ENCODE data around the gene ZNF200.

The ZNF200 gene

DNA sequence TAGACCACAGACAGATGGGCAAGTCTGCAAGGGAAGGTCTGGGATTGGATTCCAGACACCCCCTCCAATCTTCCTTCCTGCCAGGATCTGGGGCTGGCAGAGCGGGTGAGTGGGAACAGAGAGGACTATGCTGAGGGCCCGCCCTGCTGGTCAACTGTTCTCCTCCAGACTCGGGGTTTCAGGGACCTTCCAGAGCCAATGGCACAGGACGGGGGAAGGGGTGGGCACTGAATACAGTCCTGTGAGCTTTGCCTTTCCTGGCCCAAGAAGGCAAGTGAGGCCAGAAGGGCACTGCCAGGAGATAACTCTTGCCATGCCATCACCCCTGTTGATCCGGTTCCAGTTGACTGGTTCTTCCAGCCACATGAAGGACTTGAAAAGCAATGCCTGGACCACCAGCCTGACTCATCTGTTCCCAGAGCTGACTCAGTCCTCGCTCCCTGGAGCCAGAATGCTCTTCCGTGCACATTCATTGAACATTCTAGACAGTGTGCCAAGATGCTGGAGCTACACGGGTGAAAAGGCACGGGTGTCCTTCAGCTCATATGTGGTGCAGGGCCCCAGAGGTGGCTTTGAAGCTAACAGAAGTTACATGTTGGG lies 22.0 kb upstream of the ZNF200 start:
- TF ChIP-seq SNAI2 (CRISPR knock-in tag; IDR thresholded peaks at IDR 0.05), result no peak
- peak; percentile 19; the same call in 2 of the 3 replicates for ATAC-seq

DNA sequence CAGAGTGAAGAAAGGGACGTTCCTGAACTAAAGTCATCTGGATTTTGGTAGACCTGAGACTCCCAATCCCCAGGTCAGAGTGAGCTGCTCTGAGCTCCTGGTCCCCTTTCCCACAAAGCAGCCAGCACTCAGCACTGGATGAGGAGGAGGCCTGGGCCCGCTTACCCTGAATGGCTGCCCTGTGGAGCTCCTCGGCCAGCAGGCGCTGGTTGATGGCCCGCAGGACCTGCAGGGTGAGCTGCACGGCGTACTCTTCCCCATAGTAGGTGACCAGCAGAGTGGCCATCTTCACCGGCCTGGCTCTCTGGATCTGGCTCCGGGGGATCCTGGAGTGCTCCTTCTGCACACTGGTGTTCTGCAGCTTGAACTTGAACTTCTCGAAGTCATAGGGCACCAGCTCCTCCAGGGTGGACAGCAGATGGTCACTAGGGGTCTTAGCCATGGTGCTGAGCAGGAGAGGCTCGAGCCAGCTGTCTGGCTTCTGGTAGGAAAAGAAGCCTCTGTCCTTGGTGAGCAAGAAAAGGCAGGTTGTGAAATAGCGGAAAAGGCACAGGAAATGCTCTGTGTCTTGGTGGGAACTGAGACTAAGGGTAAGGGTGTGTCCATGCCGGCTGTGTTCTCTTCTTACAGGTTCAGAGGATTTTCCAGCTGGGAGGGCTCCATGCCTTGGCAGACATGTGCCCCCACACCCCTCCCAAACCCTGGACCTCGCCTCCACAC lies 21.3 kb upstream of the ZNF200 start, which contains the start of gene MEFV:
Gene MEFV (minus strand): TSS at position 488 of the 720 bp plus-strand sequence. CDS start 46 bp downstream, at position 442.
- TF ChIP-seq, protein P1, sequence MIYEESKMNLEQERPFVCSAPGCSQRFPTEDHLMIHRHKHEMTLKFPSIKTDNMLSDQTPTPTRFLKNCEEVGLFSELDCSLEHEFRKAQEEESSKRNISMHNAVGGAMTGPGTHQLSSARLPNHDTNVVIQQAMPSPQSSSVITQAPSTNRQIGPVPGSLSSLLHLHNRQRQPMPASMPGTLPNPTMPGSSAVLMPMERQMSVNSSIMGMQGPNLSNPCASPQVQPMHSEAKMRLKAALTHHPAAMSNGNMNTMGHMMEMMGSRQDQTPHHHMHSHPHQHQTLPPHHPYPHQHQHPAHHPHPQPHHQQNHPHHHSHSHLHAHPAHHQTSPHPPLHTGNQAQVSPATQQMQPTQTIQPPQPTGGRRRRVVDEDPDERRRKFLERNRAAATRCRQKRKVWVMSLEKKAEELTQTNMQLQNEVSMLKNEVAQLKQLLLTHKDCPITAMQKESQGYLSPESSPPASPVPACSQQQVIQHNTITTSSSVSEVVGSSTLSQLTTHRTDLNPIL (CRISPR knock-in tag; IDR thresholded peaks at IDR 0.05; ENCODE audit: low read depth), result no peak
- no peak for TF ChIP-seq ARNTL (CRISPR knock-in tag; IDR thresholded peaks at IDR 0.05; ENCODE audit: borderline replicate concordance, low read depth)
- no peak for TF ChIP-seq ZNF70 (CRISPR knock-in tag; IDR thresholded peaks at IDR 0.05)
- peak; percentile 21; the same call in 1 of the 3 replicates for ATAC-seq

DNA sequence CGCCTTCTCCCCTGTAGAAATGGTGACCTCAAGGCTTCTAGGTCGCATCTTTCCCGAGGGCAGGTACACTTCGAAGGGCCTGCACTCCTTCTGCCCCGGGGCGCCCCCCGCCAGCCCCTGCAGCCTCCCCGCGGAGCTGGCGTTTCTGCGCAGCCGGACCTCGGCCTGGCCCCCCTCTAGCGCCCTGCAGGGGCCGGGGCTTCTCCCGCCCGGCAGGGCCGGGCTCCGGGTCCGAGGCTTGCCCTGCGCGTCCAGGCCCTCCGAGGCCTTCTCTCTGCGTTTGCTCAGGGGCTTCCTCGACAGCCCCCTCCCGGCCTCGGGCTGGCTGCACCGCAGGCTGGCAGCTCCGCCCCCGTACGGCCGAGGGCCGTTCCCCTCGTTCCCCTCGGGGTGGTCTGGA lies 19.4 kb upstream of the ZNF200 start:
- ATAC-seq, result no peak
- no peak for TF ChIP-seq ZFP3 (CRISPR knock-in tag; IDR thresholded peaks at IDR 0.05)
- no peak for TF ChIP-seq TOX (CRISPR knock-in tag; IDR thresholded peaks at IDR 0.05; ENCODE audit: borderline replicate concordance)
- TF ChIP-seq, protein P2, sequence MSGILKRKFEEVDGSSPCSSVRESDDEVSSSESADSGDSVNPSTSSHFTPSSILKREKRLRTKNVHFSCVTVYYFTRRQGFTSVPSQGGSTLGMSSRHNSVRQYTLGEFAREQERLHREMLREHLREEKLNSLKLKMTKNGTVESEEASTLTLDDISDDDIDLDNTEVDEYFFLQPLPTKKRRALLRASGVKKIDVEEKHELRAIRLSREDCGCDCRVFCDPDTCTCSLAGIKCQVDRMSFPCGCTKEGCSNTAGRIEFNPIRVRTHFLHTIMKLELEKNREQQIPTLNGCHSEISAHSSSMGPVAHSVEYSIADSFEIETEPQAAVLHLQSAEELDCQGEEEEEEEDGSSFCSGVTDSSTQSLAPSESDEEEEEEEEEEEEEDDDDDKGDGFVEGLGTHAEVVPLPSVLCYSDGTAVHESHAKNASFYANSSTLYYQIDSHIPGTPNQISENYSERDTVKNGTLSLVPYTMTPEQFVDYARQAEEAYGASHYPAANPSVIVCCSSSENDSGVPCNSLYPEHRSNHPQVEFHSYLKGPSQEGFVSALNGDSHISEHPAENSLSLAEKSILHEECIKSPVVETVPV (CRISPR knock-in tag; IDR thresholded peaks at IDR 0.05), result no peak
- TF ChIP-seq ISL1 (CRISPR knock-in tag; IDR thresholded peaks at IDR 0.05), result no peak
- TF ChIP-seq ARNTL (CRISPR knock-in tag; IDR thresholded peaks at IDR 0.05; ENCODE audit: borderline replicate concordance, low read depth), result no peak
- no peak for TF ChIP-seq TCF4 (CRISPR knock-in tag; IDR thresholded peaks at IDR 0.05; ENCODE audit: borderline replicate concordance)
- TF ChIP-seq RARB (CRISPR knock-in tag; IDR thresholded peaks at IDR 0.05), result no peak
- no peak for TF ChIP-seq ESRRG (CRISPR knock-in tag; IDR thresholded peaks at IDR 0.05)
- TF ChIP-seq, protein P3, sequence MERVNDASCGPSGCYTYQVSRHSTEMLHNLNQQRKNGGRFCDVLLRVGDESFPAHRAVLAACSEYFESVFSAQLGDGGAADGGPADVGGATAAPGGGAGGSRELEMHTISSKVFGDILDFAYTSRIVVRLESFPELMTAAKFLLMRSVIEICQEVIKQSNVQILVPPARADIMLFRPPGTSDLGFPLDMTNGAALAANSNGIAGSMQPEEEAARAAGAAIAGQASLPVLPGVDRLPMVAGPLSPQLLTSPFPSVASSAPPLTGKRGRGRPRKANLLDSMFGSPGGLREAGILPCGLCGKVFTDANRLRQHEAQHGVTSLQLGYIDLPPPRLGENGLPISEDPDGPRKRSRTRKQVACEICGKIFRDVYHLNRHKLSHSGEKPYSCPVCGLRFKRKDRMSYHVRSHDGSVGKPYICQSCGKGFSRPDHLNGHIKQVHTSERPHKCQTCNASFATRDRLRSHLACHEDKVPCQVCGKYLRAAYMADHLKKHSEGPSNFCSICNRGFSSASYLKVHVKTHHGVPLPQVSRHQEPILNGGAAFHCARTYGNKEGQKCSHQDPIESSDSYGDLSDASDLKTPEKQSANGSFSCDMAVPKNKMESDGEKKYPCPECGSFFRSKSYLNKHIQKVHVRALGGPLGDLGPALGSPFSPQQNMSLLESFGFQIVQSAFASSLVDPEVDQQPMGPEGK (CRISPR knock-in tag; IDR thresholded peaks at IDR 0.05; ENCODE audit: borderline replicate concordance), result no peak
- TF ChIP-seq ZC3H10 (CRISPR knock-in tag; IDR thresholded peaks at IDR 0.05), result no peak
- TF ChIP-seq ZFP30 (CRISPR knock-in tag; IDR thresholded peaks at IDR 0.05), result no peak
- no peak for TF ChIP-seq PPARA (CRISPR knock-in tag; IDR thresholded peaks at IDR 0.05; ENCODE audit: borderline replicate concordance)

DNA sequence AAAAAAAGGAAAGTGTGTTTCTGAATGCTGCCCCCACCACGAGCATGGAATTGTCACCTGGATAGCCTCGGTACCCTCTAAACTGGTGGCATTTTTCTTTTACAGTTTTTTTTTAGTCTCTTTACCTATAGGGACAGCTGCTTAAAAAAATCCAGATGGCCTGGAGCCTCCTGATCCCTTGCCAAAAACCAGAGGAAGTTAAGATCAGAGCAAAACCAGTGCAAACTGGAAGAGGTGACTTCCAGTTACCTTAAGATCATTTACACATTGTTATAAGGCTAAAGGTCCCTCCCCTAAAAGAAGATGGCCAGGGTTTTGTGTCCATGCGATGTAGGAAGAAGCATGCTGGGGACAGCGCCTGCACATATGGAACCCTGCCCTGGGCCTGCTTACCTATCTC lies 18.0 kb upstream of the ZNF200 start:
- ATAC-seq, result no peak
- no peak for TF ChIP-seq SNAI2 (CRISPR knock-in tag; IDR thresholded peaks at IDR 0.05)
- TF ChIP-seq ZFP30 (CRISPR knock-in tag; IDR thresholded peaks at IDR 0.05), result no peak
- no peak for TF ChIP-seq ESRRG (CRISPR knock-in tag; IDR thresholded peaks at IDR 0.05)
- TF ChIP-seq GLIS3 (CRISPR knock-in tag; IDR thresholded peaks at IDR 0.05), result no peak

DNA sequence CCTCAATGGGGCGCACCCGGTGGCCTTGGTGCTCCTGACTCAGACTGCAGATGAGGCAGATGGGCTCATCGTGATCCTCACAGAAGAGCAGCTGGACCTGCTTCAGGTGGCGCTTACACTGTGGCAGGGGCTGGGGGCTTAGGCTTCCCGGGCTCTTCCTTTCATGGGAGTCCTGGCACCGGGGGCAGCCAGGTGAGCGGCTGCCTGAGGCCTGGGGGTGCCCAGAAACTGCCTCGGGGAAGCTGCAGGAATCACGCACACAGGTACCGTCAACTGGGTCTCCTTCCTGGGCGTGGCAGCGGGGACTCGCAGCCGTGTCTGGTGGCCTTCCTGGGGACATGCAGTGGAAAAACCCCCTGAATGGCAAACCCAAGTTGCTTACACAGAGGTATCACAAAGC lies 14.5 kb upstream of the ZNF200 start:
- no peak for ATAC-seq
- TF ChIP-seq, protein P4, sequence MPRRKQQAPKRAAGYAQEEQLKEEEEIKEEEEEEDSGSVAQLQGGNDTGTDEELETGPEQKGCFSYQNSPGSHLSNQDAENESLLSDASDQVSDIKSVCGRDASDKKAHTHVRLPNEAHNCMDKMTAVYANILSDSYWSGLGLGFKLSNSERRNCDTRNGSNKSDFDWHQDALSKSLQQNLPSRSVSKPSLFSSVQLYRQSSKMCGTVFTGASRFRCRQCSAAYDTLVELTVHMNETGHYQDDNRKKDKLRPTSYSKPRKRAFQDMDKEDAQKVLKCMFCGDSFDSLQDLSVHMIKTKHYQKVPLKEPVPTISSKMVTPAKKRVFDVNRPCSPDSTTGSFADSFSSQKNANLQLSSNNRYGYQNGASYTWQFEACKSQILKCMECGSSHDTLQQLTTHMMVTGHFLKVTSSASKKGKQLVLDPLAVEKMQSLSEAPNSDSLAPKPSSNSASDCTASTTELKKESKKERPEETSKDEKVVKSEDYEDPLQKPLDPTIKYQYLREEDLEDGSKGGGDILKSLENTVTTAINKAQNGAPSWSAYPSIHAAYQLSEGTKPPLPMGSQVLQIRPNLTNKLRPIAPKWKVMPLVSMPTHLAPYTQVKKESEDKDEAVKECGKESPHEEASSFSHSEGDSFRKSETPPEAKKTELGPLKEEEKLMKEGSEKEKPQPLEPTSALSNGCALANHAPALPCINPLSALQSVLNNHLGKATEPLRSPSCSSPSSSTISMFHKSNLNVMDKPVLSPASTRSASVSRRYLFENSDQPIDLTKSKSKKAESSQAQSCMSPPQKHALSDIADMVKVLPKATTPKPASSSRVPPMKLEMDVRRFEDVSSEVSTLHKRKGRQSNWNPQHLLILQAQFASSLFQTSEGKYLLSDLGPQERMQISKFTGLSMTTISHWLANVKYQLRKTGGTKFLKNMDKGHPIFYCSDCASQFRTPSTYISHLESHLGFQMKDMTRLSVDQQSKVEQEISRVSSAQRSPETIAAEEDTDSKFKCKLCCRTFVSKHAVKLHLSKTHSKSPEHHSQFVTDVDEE (CRISPR knock-in tag; IDR thresholded peaks at IDR 0.05), result no peak
- no peak for TF ChIP-seq ZNF70 (CRISPR knock-in tag; IDR thresholded peaks at IDR 0.05)

Measured in SK-N-SH treated with all-trans-retinoic acid at 6 μM for 48 hours (cell line).